ENCODE data around the gene SCIMP.
"Not testable (repeated sequence)": the region's sequence is repeated elsewhere in the genome, so short reads cannot be mapped to it uniquely, and the experiment has no call there.

Gene SCIMP

GRCh38 chr17:5191541-5192417 lies 42.9 kb downstream of the SCIMP start, which contains the start of gene ZNF594:
ZNF594 (minus strand) TSS chr17:5191868; CDS start chr17:5184256, 7,612 bp downstream.
- intact Hi-C loops (cut with micrococcal nuclease) = loop anchor here (5.0 kb wide), 1 partner anchor 114 kb away; the partner anchor contains the start of gene ZFP3
- Mint-ChIP-seq H3K36me3 (ENCODE audit: low read depth) (peaks cover 40% of the 10 kb centered on the region), H3K4me1 (ENCODE audit: low read depth) (peaks cover 20% of the 10 kb centered on the region), H3K4me3 (peak within 1 kb of the TSS; percentile 93), H3K27ac (peak within 1 kb of the TSS; percentile 91), H3K9me3 (peaks cover 25% of the 10 kb centered on the region), H3K27me3 (no peaks in the 10 kb centered on the region)

- intact Hi-C loops (cut with micrococcal nuclease) = loop anchor here (5.0 kb wide), 1 partner anchor 92 kb away; no protein-coding TSS in a partner anchor
- Mint-ChIP-seq H3K4me1 (ENCODE audit: low read depth) (no peaks in the 10 kb centered on the region), H3K36me3 (ENCODE audit: low read depth) (peaks cover 65% of the 10 kb centered on the region), H3K4me3 (no peak overlapping the region), H3K27ac (no peak overlapping the region), H3K27me3 (no peaks in the 10 kb centered on the region), H3K9me3 (peaks cover 93% of the 10 kb centered on the region)
Measured at GRCh38 chr17:5184288-5184687, 50.4 kb downstream of the SCIMP start.

GRCh38 chr17:5183410-5183793 lies 51.3 kb downstream of the SCIMP start:
- no peaks in the 10 kb centered on the region for H3K27me3 Mint-ChIP-seq
- intact Hi-C loops (cut with micrococcal nuclease) = loop anchor here (5.0 kb wide), 1 partner anchor 91 kb away; no protein-coding TSS in a partner anchor
- no peak overlapping the region for H3K4me3 Mint-ChIP-seq
- H3K4me1 Mint-ChIP-seq (ENCODE audit: low read depth) = no peaks in the 10 kb centered on the region
- H3K36me3 Mint-ChIP-seq (ENCODE audit: low read depth) = peaks cover 64% of the 10 kb centered on the region
- peaks cover 97% of the 10 kb centered on the region for H3K9me3 Mint-ChIP-seq
- no peak overlapping the region for H3K27ac Mint-ChIP-seq

GRCh38 chr17:5182597-5183409 lies 51.9 kb downstream of the SCIMP start:
- H3K27ac Mint-ChIP-seq = no peak overlapping the region
- intact Hi-C loops (cut with micrococcal nuclease) = loop anchor here (5.0 kb wide), 1 partner anchor 91 kb away; no protein-coding TSS in a partner anchor
- H3K36me3 Mint-ChIP-seq (ENCODE audit: low read depth) = peaks cover 58% of the 10 kb centered on the region
- no peaks in the 10 kb centered on the region for H3K27me3 Mint-ChIP-seq
- peaks cover 93% of the 10 kb centered on the region for H3K9me3 Mint-ChIP-seq
- H3K4me1 Mint-ChIP-seq (ENCODE audit: low read depth) = no peaks in the 10 kb centered on the region
- H3K4me3 Mint-ChIP-seq = no peak overlapping the region

- Mint-ChIP-seq H3K4me1 (ENCODE audit: low read depth) (no peaks in the 10 kb centered on the region), H3K27me3 (no peaks in the 10 kb centered on the region), H3K9me3 (peaks cover 88% of the 10 kb centered on the region), H3K27ac (no peak overlapping the region), H3K4me3 (no peak overlapping the region), H3K36me3 (ENCODE audit: low read depth) (peaks cover 53% of the 10 kb centered on the region)
- intact Hi-C loops (cut with micrococcal nuclease) = loop anchor here (5.0 kb wide), 1 partner anchor 89 kb away; no protein-coding TSS in a partner anchor
Measured at GRCh38 chr17:5181509-5182305, 53.0 kb downstream of the SCIMP start.

- intact Hi-C loops (cut with micrococcal nuclease) = no loop called here
- no peak overlapping the region for H3K4me3 Mint-ChIP-seq
- H3K4me1 Mint-ChIP-seq (ENCODE audit: low read depth) = no peaks in the 10 kb centered on the region
- H3K27ac Mint-ChIP-seq = no peak overlapping the region
- H3K36me3 Mint-ChIP-seq (ENCODE audit: low read depth) = peaks cover 44% of the 10 kb centered on the region
- no peaks in the 10 kb centered on the region for H3K27me3 Mint-ChIP-seq
- peaks cover 79% of the 10 kb centered on the region for H3K9me3 Mint-ChIP-seq
Measured at GRCh38 chr17:5179003-5179402, 55.7 kb downstream of the SCIMP start.

GRCh38 chr17:5175027-5175426 lies 59.6 kb downstream of the SCIMP start:
- H3K27me3 Mint-ChIP-seq; H3K27ac Mint-ChIP-seq; H3K4me3 Mint-ChIP-seq; H3K4me1 Mint-ChIP-seq (ENCODE audit: low read depth); intact Hi-C loops (cut with micrococcal nuclease): not testable (repeated sequence)
- H3K9me3 Mint-ChIP-seq = peaks cover 39% of the 10 kb centered on the region
- peaks cover 26% of the 10 kb centered on the region for H3K36me3 Mint-ChIP-seq (ENCODE audit: low read depth)

- H3K36me3 Mint-ChIP-seq (ENCODE audit: low read depth); H3K9me3 Mint-ChIP-seq; H3K27me3 Mint-ChIP-seq; intact Hi-C loops (cut with micrococcal nuclease); H3K4me3 Mint-ChIP-seq: not testable (repeated sequence)
- Mint-ChIP-seq H3K27ac (peak overlapping the region; percentile 72), H3K4me1 (ENCODE audit: low read depth) (peaks cover 37% of the 10 kb centered on the region)
Measured at GRCh38 chr17:5165791-5166564, 68.7 kb downstream of the SCIMP start.

GRCh38 chr17:5164436-5164835 lies 70.2 kb downstream of the SCIMP start:
- Mint-ChIP-seq H3K27ac (no peak overlapping the region), H3K27me3 (no peaks in the 10 kb centered on the region), H3K36me3 (ENCODE audit: low read depth) (no peaks in the 10 kb centered on the region), H3K9me3 (no peaks in the 10 kb centered on the region), H3K4me3 (no peak overlapping the region), H3K4me1 (ENCODE audit: low read depth) (peaks cover 37% of the 10 kb centered on the region)
- intact Hi-C loops (cut with micrococcal nuclease) = no loop called here

- Mint-ChIP-seq H3K27me3 (peaks cover 16% of the 10 kb centered on the region), H3K4me1 (ENCODE audit: low read depth) (peaks cover 26% of the 10 kb centered on the region), H3K27ac (peak overlapping the region; percentile 44)
- intact Hi-C loops (cut with micrococcal nuclease); H3K9me3 Mint-ChIP-seq; H3K4me3 Mint-ChIP-seq; H3K36me3 Mint-ChIP-seq (ENCODE audit: low read depth): not testable (repeated sequence)
Measured at GRCh38 chr17:5161793-5162192, 72.9 kb downstream of the SCIMP start.

- H3K4me3 Mint-ChIP-seq; H3K9me3 Mint-ChIP-seq; H3K27ac Mint-ChIP-seq; H3K36me3 Mint-ChIP-seq (ENCODE audit: low read depth); intact Hi-C loops (cut with micrococcal nuclease): not testable (repeated sequence)
- Mint-ChIP-seq H3K4me1 (ENCODE audit: low read depth) (peaks cover 16% of the 10 kb centered on the region), H3K27me3 (peaks cover 19% of the 10 kb centered on the region)
Measured at GRCh38 chr17:5160702-5161101, 74.0 kb downstream of the SCIMP start.
